Loucy (cell line): ENCODE measurements around the gene UNC93A.

ENCODE experiments used
- H2AFZ ChIP-seq: fragments of 200-600 bp; sonication (generic); 2 replicates; pipeline ENCODE4 v1.6.0; 2016; ENCODE audit warnings: antibody characterized with exemption, mild to moderate bottlenecking, low read length, moderate library complexity
- H3F3A ChIP-seq: fragments of 200-600 bp; 2 replicates; pipeline ENCODE4 v1.6.0; 2016; ENCODE audit warnings: antibody characterized with exemption, low read depth, mild to moderate bottlenecking
- H3K27me3 ChIP-seq: fragments of 200-600 bp; sonication (generic); 2 replicates; pipeline ENCODE4 v1.6.1; 2014; ENCODE audit warnings: low read length, mild to moderate bottlenecking; ENCODE audit not compliant: insufficient read depth, poor library complexity, severe bottlenecking
- H3K36me3 ChIP-seq: fragments of 200-600 bp; sonication (generic); 2 replicates; pipeline ENCODE4 v1.6.1; 2016; ENCODE audit warnings: low read length; ENCODE audit not compliant: insufficient read depth
- H3K4me1 ChIP-seq: fragments of 200-600 bp; sonication (generic); 2 replicates; pipeline ENCODE4 v1.5.1; 2014; ENCODE audit warnings: low read length, mild to moderate bottlenecking; ENCODE audit not compliant: insufficient read depth, poor library complexity, severe bottlenecking
- H3K4me2 ChIP-seq: fragments of 200-600 bp; sonication (generic); 2 replicates; pipeline ENCODE4 v1.6.0; 2014; ENCODE audit warnings: antibody characterized with exemption, low read length, low read depth, mild to moderate bottlenecking; ENCODE audit not compliant: poor library complexity, severe bottlenecking
- H3K4me3 ChIP-seq: fragments of 200-600 bp; sonication (generic); 2 replicates; pipeline ENCODE4 v1.5.1; 2014; ENCODE audit warnings: low read length, mild to moderate bottlenecking, mixed read lengths; ENCODE audit not compliant: poor library complexity, severe bottlenecking
- H3K79me2 ChIP-seq: fragments of 200-600 bp; sonication (generic); 2 replicates; pipeline ENCODE4 v1.6.1; 2014; ENCODE audit warnings: low read length; ENCODE audit not compliant: insufficient read depth
- H3K9ac ChIP-seq: fragments of 200-600 bp; sonication (generic); 2 replicates; pipeline ENCODE4 v1.6.0; 2014; ENCODE audit warnings: mild to moderate bottlenecking, low read depth, low read length, moderate library complexity; ENCODE audit not compliant: poor library complexity, severe bottlenecking
- H3K9me2 ChIP-seq: fragments of 200-600 bp; sonication (generic); replicated peaks from 2 replicates; pipeline ENCODE4 v1.6.1; 2016; ENCODE audit warnings: low read depth, low read length, mixed read lengths
- H3K9me3 ChIP-seq: fragments of 200-600 bp; sonication (generic); 2 replicates; pipeline ENCODE4 v1.6.1; 2014; ENCODE audit warnings: mild to moderate bottlenecking, antibody characterized with exemption, low read length, low read depth; ENCODE audit not compliant: insufficient read depth
- H4K20me1 ChIP-seq: fragments of 200-600 bp; sonication (generic); 2 replicates; pipeline ENCODE4 v1.6.0; 2014; ENCODE audit warnings: antibody characterized with exemption, low read length, mild to moderate bottlenecking; ENCODE audit not compliant: insufficient read depth, poor library complexity, severe bottlenecking
- EZH2phosphoT487 ChIP-seq: fragments of 200-600 bp; IDR thresholded peaks from 2 replicates; pipeline ENCODE4 v1.6.1; 2018; ENCODE audit warnings: antibody characterized with exemption, mild to moderate bottlenecking, moderate library complexity, borderline replicate concordance
- TF ChIP-seq, protein P1 (sequence below): fragments of 200-600 bp; sonication (generic); conservative IDR thresholded peaks from 2 replicates; pipeline ENCODE4 v1.5.1; 2014; ENCODE audit warnings: mild to moderate bottlenecking, antibody characterized with exemption, low read length

Gene UNC93A

DNA sequence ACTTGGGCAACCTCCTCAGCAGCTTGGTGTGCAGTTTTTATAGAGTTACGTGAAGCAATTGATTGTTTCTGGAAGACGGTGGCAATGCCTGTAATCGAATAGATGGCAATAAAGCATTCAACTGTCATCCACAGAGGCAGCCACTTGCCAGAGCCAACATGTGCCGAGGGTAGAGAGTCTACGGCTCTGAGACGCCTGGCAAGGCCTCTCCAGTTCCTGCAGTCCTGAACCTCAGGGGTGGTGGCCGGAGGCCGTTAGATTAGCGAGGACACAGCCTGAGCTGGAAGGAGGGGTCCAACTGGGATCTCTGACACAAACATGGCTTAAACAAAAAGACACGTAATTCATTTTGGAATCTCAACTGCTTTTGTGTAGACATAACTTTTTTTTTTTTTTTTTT lies 33.0 kb downstream of the UNC93A start:
- H3K4me3 ChIP-seq: no peak overlapping the region
- H3K4me1 ChIP-seq: no peaks in the 10 kb centered on the region
- no peak for TF ChIP-seq EZH2phosphoT487
- TF ChIP-seq, protein P1, sequence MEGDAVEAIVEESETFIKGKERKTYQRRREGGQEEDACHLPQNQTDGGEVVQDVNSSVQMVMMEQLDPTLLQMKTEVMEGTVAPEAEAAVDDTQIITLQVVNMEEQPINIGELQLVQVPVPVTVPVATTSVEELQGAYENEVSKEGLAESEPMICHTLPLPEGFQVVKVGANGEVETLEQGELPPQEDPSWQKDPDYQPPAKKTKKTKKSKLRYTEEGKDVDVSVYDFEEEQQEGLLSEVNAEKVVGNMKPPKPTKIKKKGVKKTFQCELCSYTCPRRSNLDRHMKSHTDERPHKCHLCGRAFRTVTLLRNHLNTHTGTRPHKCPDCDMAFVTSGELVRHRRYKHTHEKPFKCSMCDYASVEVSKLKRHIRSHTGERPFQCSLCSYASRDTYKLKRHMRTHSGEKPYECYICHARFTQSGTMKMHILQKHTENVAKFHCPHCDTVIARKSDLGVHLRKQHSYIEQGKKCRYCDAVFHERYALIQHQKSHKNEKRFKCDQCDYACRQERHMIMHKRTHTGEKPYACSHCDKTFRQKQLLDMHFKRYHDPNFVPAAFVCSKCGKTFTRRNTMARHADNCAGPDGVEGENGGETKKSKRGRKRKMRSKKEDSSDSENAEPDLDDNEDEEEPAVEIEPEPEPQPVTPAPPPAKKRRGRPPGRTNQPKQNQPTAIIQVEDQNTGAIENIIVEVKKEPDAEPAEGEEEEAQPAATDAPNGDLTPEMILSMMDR: no peak
- no peaks in the 10 kb centered on the region for H3K79me2 ChIP-seq
- H3F3A ChIP-seq: no peaks in the 10 kb centered on the region
- H3K36me3 ChIP-seq: no peaks in the 10 kb centered on the region
- no peak overlapping the region for H3K4me2 ChIP-seq
- H3K9me3 ChIP-seq: peaks cover 4% of the 10 kb centered on the region; the same call in 1 of the 2 replicates
- no peak overlapping the region for H3K9ac ChIP-seq
- no peak overlapping the region for H2AFZ ChIP-seq
- no peaks in the 10 kb centered on the region for H3K27me3 ChIP-seq
- H3K9me2 ChIP-seq: no peaks in the 10 kb centered on the region
- H4K20me1 ChIP-seq: no peaks in the 10 kb centered on the region

DNA sequence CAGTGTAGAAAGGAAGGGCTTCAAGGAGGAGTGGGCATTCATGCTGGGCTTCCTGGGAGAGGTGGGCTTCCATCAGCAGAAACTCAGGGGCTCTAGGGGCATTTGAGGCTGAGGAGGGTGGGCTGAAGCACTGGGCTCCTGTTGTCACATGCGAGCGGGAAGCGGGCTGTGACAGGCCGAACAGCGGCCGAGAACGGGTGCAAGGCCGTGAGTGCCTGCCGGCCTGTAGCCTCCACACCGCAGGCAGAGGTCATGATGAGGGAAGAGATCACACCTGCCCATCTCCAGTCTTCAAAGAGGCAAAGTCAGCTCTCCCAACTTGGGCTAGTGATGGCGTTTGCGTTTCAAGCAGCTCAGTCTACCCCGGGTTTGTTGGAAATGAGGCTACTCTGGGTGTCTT lies 34.7 kb downstream of the UNC93A start:
- H3K9me3 ChIP-seq: peaks cover 4% of the 10 kb centered on the region; the same call in 1 of the 2 replicates
- TF ChIP-seq, protein P1: no peak
- TF ChIP-seq EZH2phosphoT487: no peak
- no peak overlapping the region for H2AFZ ChIP-seq
- H4K20me1 ChIP-seq: no peaks in the 10 kb centered on the region
- H3K79me2 ChIP-seq: no peaks in the 10 kb centered on the region
- H3F3A ChIP-seq: no peaks in the 10 kb centered on the region
- H3K4me2 ChIP-seq: no peak overlapping the region
- H3K4me1 ChIP-seq: no peaks in the 10 kb centered on the region
- no peaks in the 10 kb centered on the region for H3K9me2 ChIP-seq
- no peak overlapping the region for H3K4me3 ChIP-seq
- no peaks in the 10 kb centered on the region for H3K36me3 ChIP-seq
- H3K27me3 ChIP-seq: no peaks in the 10 kb centered on the region
- H3K9ac ChIP-seq: no peak overlapping the region

DNA sequence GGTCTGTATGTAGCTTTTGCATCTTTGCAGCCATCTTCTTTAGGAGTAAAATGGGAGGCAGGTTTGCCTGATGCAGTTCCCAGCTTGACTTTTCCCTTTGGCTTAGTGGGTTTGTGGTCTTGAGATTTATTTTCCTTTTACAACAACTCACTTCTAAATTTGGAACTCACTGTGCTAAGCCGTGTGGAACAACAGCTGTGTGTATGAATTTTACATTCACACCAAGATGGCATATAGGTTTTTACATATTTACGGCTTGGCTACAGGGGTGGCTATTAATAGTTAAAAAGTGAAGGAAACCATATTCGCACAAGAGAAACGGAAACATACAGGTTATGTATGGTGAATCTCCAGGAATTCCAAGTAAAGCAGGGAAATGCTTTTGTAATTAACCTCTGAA lies 36.3 kb downstream of the UNC93A start:
- Histone ChIP-seq H3K9me2 (no peaks in the 10 kb centered on the region), H3K4me1 (no peaks in the 10 kb centered on the region), H3F3A (no peaks in the 10 kb centered on the region), H4K20me1 (no peaks in the 10 kb centered on the region), H2AFZ (no peak overlapping the region), H3K9ac (no peak overlapping the region), H3K9me3 (peaks cover 4% of the 10 kb centered on the region; the same call in 1 of the 2 replicates), H3K79me2 (no peaks in the 10 kb centered on the region), H3K4me3 (no peak overlapping the region), H3K27me3 (no peaks in the 10 kb centered on the region), H3K36me3 (no peaks in the 10 kb centered on the region), H3K4me2 (no peak overlapping the region)
- TF ChIP-seq EZH2phosphoT487: no peak
- TF ChIP-seq, protein P1: no peak
